NB4 (cell line): Measurements from ENCODE around the gene PIK3R3.

Source experiments
- CTCF ChIP-seq: IDR thresholded peaks from one replicate; pipeline ENCODE4 v1.5.1; 2012; ENCODE audit warnings: low read depth, low read length
- MAX ChIP-seq: IDR thresholded peaks from 2 replicates; pipeline ENCODE4 v1.6.1; 2011; ENCODE audit warnings: low read depth, low read length
- MYC ChIP-seq: IDR thresholded peaks from 2 replicates; pipeline ENCODE4 v1.6.1; 2011; ENCODE audit warnings: low read depth, low read length
- POLR2A ChIP-seq: IDR thresholded peaks from 2 replicates; pipeline ENCODE4 v1.6.1; 2011; ENCODE audit warnings: mild to moderate bottlenecking; ENCODE audit not compliant: insufficient read length; ENCODE audit errors: extremely low read depth

GRCh38 chr1:46175243-46175642 is 42.8 kb upstream of the PIK3R3 start:
- TF ChIP-seq CTCF (no peak), MAX (no peak), POLR2A (no peak), MYC (no peak)
